Measurements from ENCODE around the gene SFRP5. TPM values are rescaled to one million over a fixed set of nuclear protein-coding genes. Genes with fewer than 3 reads are reported as not detected.

SFRP5 gene
- total and polyA plus RNA-seq, 2 of the 13 experiments (the other 11 are each of a cell fraction or from before 2014, with no cell fraction given): 0.32 to 1.7 TPM

- TF ChIP-seq THAP8 (CRISPR knock-in tag; IDR thresholded peaks at IDR 0.05; ENCODE audit: borderline replicate concordance): peak; percentile 81; the same call in 1 of the 2 replicates
- 0 out of 2 replicates have a peak, but pooled peaks have one; percentile 81 for TF ChIP-seq ZNF615 (CRISPR knock-in tag; IDR thresholded peaks at IDR 0.05; ENCODE audit: borderline replicate concordance)
- TF ChIP-seq, protein P1, sequence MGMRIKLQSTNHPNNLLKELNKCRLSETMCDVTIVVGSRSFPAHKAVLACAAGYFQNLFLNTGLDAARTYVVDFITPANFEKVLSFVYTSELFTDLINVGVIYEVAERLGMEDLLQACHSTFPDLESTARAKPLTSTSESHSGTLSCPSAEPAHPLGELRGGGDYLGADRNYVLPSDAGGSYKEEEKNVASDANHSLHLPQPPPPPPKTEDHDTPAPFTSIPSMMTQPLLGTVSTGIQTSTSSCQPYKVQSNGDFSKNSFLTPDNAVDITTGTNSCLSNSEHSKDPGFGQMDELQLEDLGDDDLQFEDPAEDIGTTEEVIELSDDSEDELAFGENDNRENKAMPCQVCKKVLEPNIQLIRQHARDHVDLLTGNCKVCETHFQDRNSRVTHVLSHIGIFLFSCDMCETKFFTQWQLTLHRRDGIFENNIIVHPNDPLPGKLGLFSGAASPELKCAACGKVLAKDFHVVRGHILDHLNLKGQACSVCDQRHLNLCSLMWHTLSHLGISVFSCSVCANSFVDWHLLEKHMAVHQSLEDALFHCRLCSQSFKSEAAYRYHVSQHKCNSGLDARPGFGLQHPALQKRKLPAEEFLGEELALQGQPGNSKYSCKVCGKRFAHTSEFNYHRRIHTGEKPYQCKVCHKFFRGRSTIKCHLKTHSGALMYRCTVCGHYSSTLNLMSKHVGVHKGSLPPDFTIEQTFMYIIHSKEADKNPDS (CRISPR knock-in tag; IDR thresholded peaks at IDR 0.05): peak; percentile 86
- TF ChIP-seq ZFP36 (IDR thresholded peaks at IDR 0.05; ENCODE audit: borderline replicate concordance, low read depth, low read length, partially characterized antibody): no peak
- TF ChIP-seq TFDP1 (CRISPR knock-in tag; IDR thresholded peaks at IDR 0.05; ENCODE audit: borderline replicate concordance): peak; percentile 100
- TF ChIP-seq GFI1 (CRISPR knock-in tag; IDR thresholded peaks at IDR 0.05; ENCODE audit: borderline replicate concordance): peak; percentile 80; the same call in 1 of the 2 replicates
- TF ChIP-seq FOSL2 (CRISPR knock-in tag; IDR thresholded peaks at IDR 0.05): peak; percentile 68
- TF ChIP-seq TARDBP (CRISPR knock-in tag; IDR thresholded peaks at IDR 0.05): peak; percentile 82
- TF ChIP-seq PHF20 (CRISPR knock-in tag; IDR thresholded peaks at IDR 0.05): peak; percentile 74
- no peak for TF ChIP-seq TAF15 (IDR thresholded peaks at IDR 0.05; ENCODE audit: low read depth, low read length, poor library complexity, severe bottlenecking)
- TF ChIP-seq ZNF124 (CRISPR knock-in tag; IDR thresholded peaks at IDR 0.05): 0 out of 2 replicates have a peak, but pooled peaks have one; percentile 79
- peak; percentile 31 for TF ChIP-seq ZEB1 (IDR thresholded peaks at IDR 0.05; ENCODE audit: insufficient replicate concordance, low read depth)
- no peak; the same call in 1 of the 2 replicates for TF ChIP-seq MIER3 (CRISPR knock-in tag; IDR thresholded peaks at IDR 0.05; ENCODE audit: borderline replicate concordance)
- TF ChIP-seq ZNF138 (CRISPR knock-in tag; IDR thresholded peaks at IDR 0.05; ENCODE audit: low read depth): peak; percentile 95; the same call in 1 of the 2 replicates
- TF ChIP-seq ZBTB1 (CRISPR knock-in tag; IDR thresholded peaks at IDR 0.05; ENCODE audit: borderline replicate concordance): no peak; the same call in 1 of the 2 replicates
- peak; percentile 99 for TF ChIP-seq REL (CRISPR knock-in tag; conservative IDR thresholded peaks at IDR 0.05)
- peak; percentile 83; the same call in 1 of the 2 replicates for TF ChIP-seq ZNF839 (CRISPR knock-in tag; IDR thresholded peaks at IDR 0.05; ENCODE audit: borderline replicate concordance)
- peak; percentile 55; the same call in 1 of the 2 replicates for TF ChIP-seq SAFB2 (CRISPR knock-in tag; IDR thresholded peaks at IDR 0.05; ENCODE audit: borderline replicate concordance, low read depth)
- TF ChIP-seq, protein P2, sequence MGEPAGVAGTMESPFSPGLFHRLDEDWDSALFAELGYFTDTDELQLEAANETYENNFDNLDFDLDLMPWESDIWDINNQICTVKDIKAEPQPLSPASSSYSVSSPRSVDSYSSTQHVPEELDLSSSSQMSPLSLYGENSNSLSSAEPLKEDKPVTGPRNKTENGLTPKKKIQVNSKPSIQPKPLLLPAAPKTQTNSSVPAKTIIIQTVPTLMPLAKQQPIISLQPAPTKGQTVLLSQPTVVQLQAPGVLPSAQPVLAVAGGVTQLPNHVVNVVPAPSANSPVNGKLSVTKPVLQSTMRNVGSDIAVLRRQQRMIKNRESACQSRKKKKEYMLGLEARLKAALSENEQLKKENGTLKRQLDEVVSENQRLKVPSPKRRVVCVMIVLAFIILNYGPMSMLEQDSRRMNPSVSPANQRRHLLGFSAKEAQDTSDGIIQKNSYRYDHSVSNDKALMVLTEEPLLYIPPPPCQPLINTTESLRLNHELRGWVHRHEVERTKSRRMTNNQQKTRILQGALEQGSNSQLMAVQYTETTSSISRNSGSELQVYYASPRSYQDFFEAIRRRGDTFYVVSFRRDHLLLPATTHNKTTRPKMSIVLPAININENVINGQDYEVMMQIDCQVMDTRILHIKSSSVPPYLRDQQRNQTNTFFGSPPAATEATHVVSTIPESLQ (CRISPR knock-in tag; conservative IDR thresholded peaks at IDR 0.05): no peak
- no peak for TF ChIP-seq U2AF1 (optimal IDR thresholded peaks at IDR 0.05; ENCODE audit: low read depth, low read length)
- no peak for TF ChIP-seq CEBPB (IDR thresholded peaks at IDR 0.05; ENCODE audit: borderline replicate concordance, low read depth, low read length)
- peak; percentile 84 for TF ChIP-seq SP4 (CRISPR knock-in tag; IDR thresholded peaks at IDR 0.05)
- TF ChIP-seq ZNF713 (CRISPR knock-in tag; IDR thresholded peaks at IDR 0.05): no peak; the same call in 1 of the 2 replicates
Measured at GRCh38 chr10:97736902-97737769, 34.7 kb downstream of the SFRP5 start, which contains the start of gene ZFYVE27 (continued).
